ENCODE measurements around the gene OSBPL1A. TPM values are rescaled to one million over a fixed set of nuclear protein-coding genes. Genes with fewer than 3 reads are reported as not detected.
A peak's percentile ranks its signal among the peaks of the same experiment; 100 is the strongest.

Gene OSBPL1A
- total RNA-seq, 1 experiment from 2014 or later = 37.4 TPM

DNA sequence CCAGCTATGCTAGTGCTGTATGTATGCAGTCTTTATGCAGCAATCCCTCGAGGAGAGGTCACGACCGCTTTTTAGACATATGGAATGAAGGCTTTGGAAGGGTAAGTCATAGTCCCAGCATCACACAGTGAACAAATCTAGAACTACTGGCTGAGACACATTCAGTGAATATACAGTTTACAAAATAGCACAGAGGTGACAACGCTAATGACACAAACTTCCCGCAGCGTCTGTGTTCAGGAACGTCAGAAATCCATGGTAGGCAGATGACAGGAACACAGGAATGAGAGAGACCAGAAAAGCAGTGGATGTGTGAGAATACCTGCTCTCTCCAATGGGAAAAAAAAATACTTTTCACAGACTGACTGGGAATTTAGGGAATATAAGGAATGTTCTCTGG is 229.1 kb downstream of the OSBPL1A start:
- no peaks in the 10 kb centered on the region; the same call in 1 of the 2 replicates for H3F3A ChIP-seq (ENCODE audit: insufficient read depth, low read depth)
- H3K9me2 ChIP-seq (ENCODE audit: insufficient read depth) = no peaks in the 10 kb centered on the region
- intact Hi-C loops (cut with micrococcal nuclease; ENCODE audit: unreplicated experiment) = no loop called here
- TF ChIP-seq, protein P1, sequence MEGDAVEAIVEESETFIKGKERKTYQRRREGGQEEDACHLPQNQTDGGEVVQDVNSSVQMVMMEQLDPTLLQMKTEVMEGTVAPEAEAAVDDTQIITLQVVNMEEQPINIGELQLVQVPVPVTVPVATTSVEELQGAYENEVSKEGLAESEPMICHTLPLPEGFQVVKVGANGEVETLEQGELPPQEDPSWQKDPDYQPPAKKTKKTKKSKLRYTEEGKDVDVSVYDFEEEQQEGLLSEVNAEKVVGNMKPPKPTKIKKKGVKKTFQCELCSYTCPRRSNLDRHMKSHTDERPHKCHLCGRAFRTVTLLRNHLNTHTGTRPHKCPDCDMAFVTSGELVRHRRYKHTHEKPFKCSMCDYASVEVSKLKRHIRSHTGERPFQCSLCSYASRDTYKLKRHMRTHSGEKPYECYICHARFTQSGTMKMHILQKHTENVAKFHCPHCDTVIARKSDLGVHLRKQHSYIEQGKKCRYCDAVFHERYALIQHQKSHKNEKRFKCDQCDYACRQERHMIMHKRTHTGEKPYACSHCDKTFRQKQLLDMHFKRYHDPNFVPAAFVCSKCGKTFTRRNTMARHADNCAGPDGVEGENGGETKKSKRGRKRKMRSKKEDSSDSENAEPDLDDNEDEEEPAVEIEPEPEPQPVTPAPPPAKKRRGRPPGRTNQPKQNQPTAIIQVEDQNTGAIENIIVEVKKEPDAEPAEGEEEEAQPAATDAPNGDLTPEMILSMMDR (conservative IDR thresholded peaks at IDR 0.05) = no peak
- no peak for TF ChIP-seq EZH2 (IDR thresholded peaks at IDR 0.05; ENCODE audit: low read depth)
- no peaks in the 10 kb centered on the region for H4K20me1 ChIP-seq (ENCODE audit: insufficient read depth)
- H3K27ac ChIP-seq = no peak overlapping the region
- H3K79me2 ChIP-seq (ENCODE audit: low read depth) = no peaks in the 10 kb centered on the region
- ChIA-PET CTCF (no interaction called here), POLR2A (ENCODE audit: unreplicated experiment) (no interaction called here)
- no peak overlapping the region for H3K4me2 ChIP-seq
- no peaks in the 10 kb centered on the region for H3K27me3 ChIP-seq (ENCODE audit: insufficient read depth, low read depth)
- peaks cover 2% of the 10 kb centered on the region for H3K4me1 ChIP-seq (replicated peaks; ENCODE audit: insufficient read depth)
- DNase-seq = no peak
- no peak overlapping the region for H3K4me3 ChIP-seq
- H3K9me3 ChIP-seq (ENCODE audit: insufficient read depth, low read depth) = no peaks in the 10 kb centered on the region
- no peaks in the 10 kb centered on the region for H3K36me3 ChIP-seq (ENCODE audit: low read depth)
- BruUV-seq (replicated peaks) = no TSS peak
- no peak overlapping the region for H2AFZ ChIP-seq

DNA sequence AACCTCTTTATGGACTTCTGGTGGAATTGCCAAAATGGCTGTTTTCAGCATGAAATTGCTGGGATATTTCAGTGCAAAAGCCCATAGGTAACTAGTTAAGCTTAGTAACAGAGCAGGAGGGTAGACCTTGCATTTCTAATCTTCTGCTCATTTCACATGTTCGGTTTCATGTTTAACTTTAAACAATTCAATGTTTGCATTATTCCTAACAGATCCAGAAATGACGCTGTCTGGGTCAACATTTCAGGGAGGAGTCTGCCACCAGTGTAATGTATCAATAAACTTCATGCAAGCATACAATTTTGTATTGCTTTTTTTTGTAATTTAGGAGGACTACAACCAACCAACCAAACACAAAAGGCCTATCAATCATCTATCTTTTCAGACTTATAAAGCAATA is 236.3 kb downstream of the OSBPL1A start:
- Histone ChIP-seq H3K9me3 (ENCODE audit: insufficient read depth, low read depth) (no peaks in the 10 kb centered on the region), H4K20me1 (ENCODE audit: insufficient read depth) (no peaks in the 10 kb centered on the region), H3K27ac (no peak overlapping the region), H3K4me1 (replicated peaks; ENCODE audit: insufficient read depth) (peaks cover 14% of the 10 kb centered on the region), H3K36me3 (ENCODE audit: low read depth) (no peaks in the 10 kb centered on the region), H3K27me3 (ENCODE audit: insufficient read depth, low read depth) (no peaks in the 10 kb centered on the region), H3K4me3 (no peak overlapping the region), H2AFZ (no peak overlapping the region), H3F3A (ENCODE audit: insufficient read depth, low read depth) (0 out of 2 replicates have a peak, but pooled peaks cover 4% of the 10 kb centered on the region), H3K4me2 (no peak overlapping the region), H3K79me2 (ENCODE audit: low read depth) (no peaks in the 10 kb centered on the region), H3K9me2 (ENCODE audit: insufficient read depth) (no peaks in the 10 kb centered on the region)
- CTCF ChIA-PET = no interaction called here
- POLR2A ChIA-PET (ENCODE audit: unreplicated experiment) = no interaction called here
- TF ChIP-seq EZH2 (IDR thresholded peaks at IDR 0.05; ENCODE audit: low read depth) = no peak
- TF ChIP-seq, protein P1 (conservative IDR thresholded peaks at IDR 0.05) = no peak
- no peak for DNase-seq
- no TSS peak for BruUV-seq (replicated peaks)
- intact Hi-C loops (cut with micrococcal nuclease; ENCODE audit: unreplicated experiment) = no loop called here

DNA sequence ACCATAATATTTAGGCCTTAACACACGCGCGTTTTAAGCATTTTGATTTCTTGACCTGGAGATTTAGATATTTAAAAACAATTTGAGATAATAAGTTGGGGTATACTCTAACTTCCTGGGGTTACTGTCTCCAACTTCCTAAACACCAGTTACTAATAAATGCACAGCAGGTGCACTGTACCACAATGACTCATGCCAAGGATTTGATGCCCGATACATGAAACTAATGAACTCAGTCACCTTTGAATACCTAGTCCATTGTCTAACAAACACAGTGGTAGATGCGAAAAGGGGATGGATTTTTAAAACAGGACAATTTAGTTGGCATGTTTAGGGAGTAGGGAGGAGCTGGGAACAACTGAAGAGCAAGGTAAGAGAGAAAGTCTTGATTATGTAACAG is 237.5 kb downstream of the OSBPL1A start:
- peak in 1 of 2 experiments; percentile 75 for DNase-seq
- H3K27me3 ChIP-seq (ENCODE audit: insufficient read depth, low read depth) = no peaks in the 10 kb centered on the region
- no peak overlapping the region for H3K4me2 ChIP-seq
- no peaks in the 10 kb centered on the region for H3K9me3 ChIP-seq (ENCODE audit: insufficient read depth, low read depth)
- no peak overlapping the region for H2AFZ ChIP-seq
- no peaks in the 10 kb centered on the region for H3K36me3 ChIP-seq (ENCODE audit: low read depth)
- no peaks in the 10 kb centered on the region for H3K9me2 ChIP-seq (ENCODE audit: insufficient read depth)
- intact Hi-C loops (cut with micrococcal nuclease; ENCODE audit: unreplicated experiment) = no loop called here
- TF ChIP-seq EZH2 (IDR thresholded peaks at IDR 0.05; ENCODE audit: low read depth) = no peak
- TF ChIP-seq, protein P1 (conservative IDR thresholded peaks at IDR 0.05) = no peak
- no peaks in the 10 kb centered on the region for H4K20me1 ChIP-seq (ENCODE audit: insufficient read depth)
- H3K4me1 ChIP-seq (replicated peaks; ENCODE audit: insufficient read depth) = peaks cover 14% of the 10 kb centered on the region
- ChIA-PET POLR2A (ENCODE audit: unreplicated experiment) (interaction anchor here (0.6 kb wide), 2 partner anchors 224 to 627 kb away, joined by 3 read pairs; no protein-coding TSS in a partner anchor), CTCF (no interaction called here)
- no peak overlapping the region for H3K27ac ChIP-seq
- 0 out of 2 replicates have a peak, but pooled peaks cover 4% of the 10 kb centered on the region for H3F3A ChIP-seq (ENCODE audit: insufficient read depth, low read depth)
- BruUV-seq (replicated peaks) = no TSS peak
- H3K4me3 ChIP-seq = no peak overlapping the region
- no peaks in the 10 kb centered on the region for H3K79me2 ChIP-seq (ENCODE audit: low read depth)

Data from PC-9 (cell line).